ENCODE data around the gene GOLGA3.

DNA sequence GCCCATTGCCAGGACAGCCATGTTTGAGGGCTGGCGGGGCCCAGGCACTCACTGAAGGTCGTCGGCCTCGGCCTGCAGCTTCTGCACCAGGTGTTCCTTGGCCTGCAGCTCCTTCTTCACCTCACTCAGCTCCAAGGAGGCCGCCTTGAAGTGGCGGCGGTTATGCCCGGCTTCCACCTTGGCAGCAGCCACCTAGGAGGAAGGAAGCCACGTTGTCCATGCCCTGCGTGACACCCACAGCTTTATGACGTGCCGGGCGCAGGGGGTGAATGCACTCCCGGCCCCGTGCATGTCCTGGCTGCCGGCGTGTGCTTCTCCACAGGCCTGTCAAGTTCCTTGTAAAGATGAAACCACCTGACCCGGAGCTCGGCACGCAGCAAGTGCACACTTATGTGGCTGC is 51.1 kb downstream of the GOLGA3 start:
- TF ChIP-seq, protein P1, sequence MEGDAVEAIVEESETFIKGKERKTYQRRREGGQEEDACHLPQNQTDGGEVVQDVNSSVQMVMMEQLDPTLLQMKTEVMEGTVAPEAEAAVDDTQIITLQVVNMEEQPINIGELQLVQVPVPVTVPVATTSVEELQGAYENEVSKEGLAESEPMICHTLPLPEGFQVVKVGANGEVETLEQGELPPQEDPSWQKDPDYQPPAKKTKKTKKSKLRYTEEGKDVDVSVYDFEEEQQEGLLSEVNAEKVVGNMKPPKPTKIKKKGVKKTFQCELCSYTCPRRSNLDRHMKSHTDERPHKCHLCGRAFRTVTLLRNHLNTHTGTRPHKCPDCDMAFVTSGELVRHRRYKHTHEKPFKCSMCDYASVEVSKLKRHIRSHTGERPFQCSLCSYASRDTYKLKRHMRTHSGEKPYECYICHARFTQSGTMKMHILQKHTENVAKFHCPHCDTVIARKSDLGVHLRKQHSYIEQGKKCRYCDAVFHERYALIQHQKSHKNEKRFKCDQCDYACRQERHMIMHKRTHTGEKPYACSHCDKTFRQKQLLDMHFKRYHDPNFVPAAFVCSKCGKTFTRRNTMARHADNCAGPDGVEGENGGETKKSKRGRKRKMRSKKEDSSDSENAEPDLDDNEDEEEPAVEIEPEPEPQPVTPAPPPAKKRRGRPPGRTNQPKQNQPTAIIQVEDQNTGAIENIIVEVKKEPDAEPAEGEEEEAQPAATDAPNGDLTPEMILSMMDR (conservative IDR thresholded peaks at IDR 0.05; ENCODE audit: low read length): no peak
- TF ChIP-seq EZH2phosphoT487 (IDR thresholded peaks at IDR 0.05; ENCODE audit: borderline replicate concordance): no peak

All from Loucy (cell line).